ENCODE measurements around the gene PTTG1IP. TPM values are rescaled to one million over a fixed set of nuclear protein-coding genes. Genes with fewer than 3 reads are reported as not detected.
A peak's percentile ranks its signal among the peaks of the same experiment; 100 is the strongest.

The PTTG1IP gene
- total and polyA plus RNA-seq, 2 of the 13 experiments (the other 11 are each of a cell fraction or from before 2014, with no cell fraction given): 161 to 700 TPM

- TF ChIP-seq BATF2 (CRISPR knock-in tag; IDR thresholded peaks at IDR 0.05): no peak
- 0 out of 2 replicates have a peak, but pooled peaks have one; percentile 26 for TF ChIP-seq ELF4 (CRISPR knock-in tag; IDR thresholded peaks at IDR 0.05; ENCODE audit: borderline replicate concordance)
- TF ChIP-seq ZNF550 (CRISPR knock-in tag; IDR thresholded peaks at IDR 0.05; ENCODE audit: borderline replicate concordance): no peak
- 0 out of 2 replicates have a peak, but pooled peaks have one; percentile 40 for TF ChIP-seq ZBTB7A (CRISPR knock-in tag; IDR thresholded peaks at IDR 0.05)
- no peak for TF ChIP-seq ZBTB8A (CRISPR knock-in tag; IDR thresholded peaks at IDR 0.05; ENCODE audit: borderline replicate concordance, low read depth)
- TF ChIP-seq SP4 (CRISPR knock-in tag; IDR thresholded peaks at IDR 0.05): no peak
- TF ChIP-seq ZNF672 (CRISPR knock-in tag; IDR thresholded peaks at IDR 0.05): no peak
- TF ChIP-seq ZFP37 (CRISPR knock-in tag; IDR thresholded peaks at IDR 0.05; ENCODE audit: borderline replicate concordance): no peak
- no peak for TF ChIP-seq THAP7 (CRISPR knock-in tag; IDR thresholded peaks at IDR 0.05)
- TF ChIP-seq MXI1 (IDR thresholded peaks at IDR 0.05; ENCODE audit: borderline replicate concordance, low read depth, low read length): no peak
- no peak for TF ChIP-seq ARNT2 (CRISPR knock-in tag; IDR thresholded peaks at IDR 0.05; ENCODE audit: low read depth)
- TF ChIP-seq ZNF788 (CRISPR knock-in tag; IDR thresholded peaks at IDR 0.05; ENCODE audit: borderline replicate concordance): no peak
- no peak for TF ChIP-seq IRF9 (CRISPR knock-in tag; IDR thresholded peaks at IDR 0.05; ENCODE audit: borderline replicate concordance)
- TF ChIP-seq ZNF619 (CRISPR knock-in tag; IDR thresholded peaks at IDR 0.05): no peak
- TF ChIP-seq ZNF784 (CRISPR knock-in tag; IDR thresholded peaks at IDR 0.05; ENCODE audit: borderline replicate concordance): no peak
- 0 out of 2 replicates have a peak, but pooled peaks have one; percentile 42 for TF ChIP-seq ZNF670 (CRISPR knock-in tag; IDR thresholded peaks at IDR 0.05; ENCODE audit: borderline replicate concordance)
- TF ChIP-seq ZNF724P (CRISPR knock-in tag; IDR thresholded peaks at IDR 0.05; ENCODE audit: borderline replicate concordance): no peak
- TF ChIP-seq FOXC1 (CRISPR knock-in tag; IDR thresholded peaks at IDR 0.05; ENCODE audit: borderline replicate concordance): no peak
- TF ChIP-seq ZFP36L1 (CRISPR knock-in tag; IDR thresholded peaks at IDR 0.05): no peak
- TF ChIP-seq ZNF710 (CRISPR knock-in tag; IDR thresholded peaks at IDR 0.05; ENCODE audit: borderline replicate concordance): no peak
- no peak for TF ChIP-seq AFF4 (CRISPR knock-in tag; IDR thresholded peaks at IDR 0.05)
Observed at GRCh38 chr21:44872323-44872648, 1.2 kb downstream of the PTTG1IP start (continued).

Data from HepG2 (cell line).